Smooth muscle cell (in vitro differentiated cells): ENCODE results near the gene CACNA1B. TPM values are rescaled to one million over a fixed set of nuclear protein-coding genes. Genes with fewer than 3 reads are reported as not detected.

Experiments
- DNase-seq: peaks from one replicate; lab custom pipeline; 2025; ENCODE audit not compliant: unreplicated experiment; lab: John Stamatoyannopoulos, UW
- H2AFZ ChIP-seq: fragments of 200-600 bp; sonication (generic); 2 replicates; pipeline ENCODE4 v1.6.0; 2016; ENCODE audit warnings: antibody characterized with exemption, low read depth, mild to moderate bottlenecking
- H3F3A ChIP-seq: fragments of 200-600 bp; sonication (generic); 2 replicates; pipeline ENCODE4 v1.6.0; 2017; ENCODE audit warnings: antibody characterized with exemption, low read depth
- H3K27ac ChIP-seq: fragments of 200-600 bp; sonication (generic); 2 replicates; pipeline ENCODE4 v1.5.1; 2016; ENCODE audit warnings: low read depth, mild to moderate bottlenecking
- H3K27me3 ChIP-seq: fragments of 200-600 bp; sonication (generic); 2 replicates; pipeline ENCODE4 v1.6.1; 2016; ENCODE audit warnings: low read depth, mild to moderate bottlenecking
- H3K36me3 ChIP-seq: fragments of 200-600 bp; sonication (generic); 2 replicates; pipeline ENCODE4 v1.5.1; 2016; ENCODE audit warnings: low read depth
- H3K4me1 ChIP-seq: fragments of 200-600 bp; sonication (generic); 2 replicates; pipeline ENCODE4 v1.5.1; 2016; ENCODE audit warnings: low read depth
- H3K4me2 ChIP-seq: fragments of 200-600 bp; sonication (generic); 2 replicates; pipeline ENCODE4 v1.6.0; 2016; ENCODE audit warnings: mild to moderate bottlenecking
- H3K4me3 ChIP-seq: fragments of 200-600 bp; sonication (generic); 2 replicates; pipeline ENCODE4 v1.5.1; 2016; ENCODE audit warnings: mild to moderate bottlenecking
- H3K79me2 ChIP-seq: fragments of 200-600 bp; sonication (generic); 2 replicates; pipeline ENCODE4 v1.6.0; 2016; ENCODE audit warnings: low read depth, mild to moderate bottlenecking
- H3K9ac ChIP-seq: fragments of 200-600 bp; sonication (generic); 2 replicates; pipeline ENCODE4 v1.6.0; 2016; ENCODE audit warnings: low read depth
- H3K9me3 ChIP-seq: fragments of 200-600 bp; sonication (generic); replicated peaks from 2 replicates; pipeline ENCODE4 v1.5.1; 2016; ENCODE audit warnings: low read depth
- H4K20me1 ChIP-seq: fragments of 200-600 bp; sonication (generic); 2 replicates; pipeline ENCODE4 v1.6.0; 2016; ENCODE audit warnings: low read depth
- WGBS: methylation state at CpG from one replicate; pipeline ENCODE4 v1.1.7; 2016; ENCODE audit warnings: low lambda C conversion rate; 5-methylcytosine and 5-hydroxymethylcytosine counted together
- polyA plus RNA-seq: library from polyadenylated mRNA; unstranded; fragments of >200 nt; fragmentation: Nextera tagmentation; extraction: Ambion mirVana; gene quantifications from 2 replicates; pipeline ENCODE4 v1.2.1, GENCODE V29; 2016
- total RNA-seq: library from RNA; depleted of rRNA; stranded (reverse); fragments of >200 nt; gene quantifications from 2 replicates; pipeline ENCODE4 v1.2.3, GENCODE V29; 2014
- TF ChIP-seq, protein P1 (sequence below): fragments of 200-600 bp; sonication (generic); IDR thresholded peaks from 2 replicates; pipeline ENCODE4 v1.5.1; 2017; ENCODE audit warnings: borderline replicate concordance, mild to moderate bottlenecking, antibody characterized with exemption; ENCODE audit not compliant: insufficient read depth, poor library complexity, severe bottlenecking

CACNA1B gene
- total and polyA plus RNA-seq, 2 experiments from 2014 or later = 0.09 to 0.23 TPM

- WGBS = 93% methylated on average over 15 of the region's 15 CpGs
- TF ChIP-seq, protein P1, sequence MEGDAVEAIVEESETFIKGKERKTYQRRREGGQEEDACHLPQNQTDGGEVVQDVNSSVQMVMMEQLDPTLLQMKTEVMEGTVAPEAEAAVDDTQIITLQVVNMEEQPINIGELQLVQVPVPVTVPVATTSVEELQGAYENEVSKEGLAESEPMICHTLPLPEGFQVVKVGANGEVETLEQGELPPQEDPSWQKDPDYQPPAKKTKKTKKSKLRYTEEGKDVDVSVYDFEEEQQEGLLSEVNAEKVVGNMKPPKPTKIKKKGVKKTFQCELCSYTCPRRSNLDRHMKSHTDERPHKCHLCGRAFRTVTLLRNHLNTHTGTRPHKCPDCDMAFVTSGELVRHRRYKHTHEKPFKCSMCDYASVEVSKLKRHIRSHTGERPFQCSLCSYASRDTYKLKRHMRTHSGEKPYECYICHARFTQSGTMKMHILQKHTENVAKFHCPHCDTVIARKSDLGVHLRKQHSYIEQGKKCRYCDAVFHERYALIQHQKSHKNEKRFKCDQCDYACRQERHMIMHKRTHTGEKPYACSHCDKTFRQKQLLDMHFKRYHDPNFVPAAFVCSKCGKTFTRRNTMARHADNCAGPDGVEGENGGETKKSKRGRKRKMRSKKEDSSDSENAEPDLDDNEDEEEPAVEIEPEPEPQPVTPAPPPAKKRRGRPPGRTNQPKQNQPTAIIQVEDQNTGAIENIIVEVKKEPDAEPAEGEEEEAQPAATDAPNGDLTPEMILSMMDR = no peak
- H3K4me2 ChIP-seq = no peak overlapping the region
- no peak overlapping the region for H3K27ac ChIP-seq
- no peaks in the 10 kb centered on the region for H4K20me1 ChIP-seq
- H3K36me3 ChIP-seq = no peaks in the 10 kb centered on the region
- no peak overlapping the region for H3K9ac ChIP-seq
- no peaks in the 10 kb centered on the region for H3K79me2 ChIP-seq
- DNase-seq = no peak
- no peak overlapping the region for H2AFZ ChIP-seq
- peaks cover 38% of the 10 kb centered on the region for H3K27me3 ChIP-seq
- H3K9me3 ChIP-seq = no peaks in the 10 kb centered on the region
- no peaks in the 10 kb centered on the region for H3K4me1 ChIP-seq
- no peak overlapping the region for H3K4me3 ChIP-seq
- H3F3A ChIP-seq = no peaks in the 10 kb centered on the region
These were observed 143.9 kb downstream of the CACNA1B start for GRCh38 chr9:138021251-138022056.

GRCh38 chr9:138022121-138022741, 144.6 kb downstream of the CACNA1B start:
- Histone ChIP-seq H3F3A (no peaks in the 10 kb centered on the region), H3K27me3 (peaks cover 38% of the 10 kb centered on the region), H3K4me1 (no peaks in the 10 kb centered on the region), H3K4me3 (no peak overlapping the region), H3K27ac (no peak overlapping the region), H4K20me1 (no peaks in the 10 kb centered on the region), H3K9me3 (no peaks in the 10 kb centered on the region), H2AFZ (no peak overlapping the region), H3K4me2 (no peak overlapping the region), H3K9ac (no peak overlapping the region), H3K36me3 (no peaks in the 10 kb centered on the region), H3K79me2 (no peaks in the 10 kb centered on the region)
- DNase-seq = no peak
- TF ChIP-seq, protein P1 = peak; percentile 16
- WGBS = 54% methylated on average over 16 of the region's 17 CpGs

GRCh38 chr9:138022756-138023393, 145.3 kb downstream of the CACNA1B start:
- TF ChIP-seq, protein P1 = no peak
- H3K4me3 ChIP-seq = peak overlapping the region; percentile 31
- no peaks in the 10 kb centered on the region for H3K9me3 ChIP-seq
- peak overlapping the region; percentile 79 for H3K4me2 ChIP-seq
- no peak for DNase-seq
- peaks cover 38% of the 10 kb centered on the region for H3K27me3 ChIP-seq
- no peaks in the 10 kb centered on the region for H3K79me2 ChIP-seq
- H3F3A ChIP-seq = no peaks in the 10 kb centered on the region
- no peak overlapping the region for H3K9ac ChIP-seq
- H3K36me3 ChIP-seq = no peaks in the 10 kb centered on the region
- no peak overlapping the region for H2AFZ ChIP-seq
- WGBS = 6% methylated on average over 54 of the region's 69 CpGs
- no peak overlapping the region for H3K27ac ChIP-seq
- no peaks in the 10 kb centered on the region for H4K20me1 ChIP-seq
- H3K4me1 ChIP-seq = no peaks in the 10 kb centered on the region
